GM18858 (cell line): ENCODE results near the gene LAMB4.

ENCODE experiments used
- ATAC-seq: cut with Tn5 transposase; IDR thresholded peaks from one replicate; pipeline ENCODE4 v1.9.1; 2021; ENCODE audit not compliant: unreplicated experiment

LAMB4 gene

DNA sequence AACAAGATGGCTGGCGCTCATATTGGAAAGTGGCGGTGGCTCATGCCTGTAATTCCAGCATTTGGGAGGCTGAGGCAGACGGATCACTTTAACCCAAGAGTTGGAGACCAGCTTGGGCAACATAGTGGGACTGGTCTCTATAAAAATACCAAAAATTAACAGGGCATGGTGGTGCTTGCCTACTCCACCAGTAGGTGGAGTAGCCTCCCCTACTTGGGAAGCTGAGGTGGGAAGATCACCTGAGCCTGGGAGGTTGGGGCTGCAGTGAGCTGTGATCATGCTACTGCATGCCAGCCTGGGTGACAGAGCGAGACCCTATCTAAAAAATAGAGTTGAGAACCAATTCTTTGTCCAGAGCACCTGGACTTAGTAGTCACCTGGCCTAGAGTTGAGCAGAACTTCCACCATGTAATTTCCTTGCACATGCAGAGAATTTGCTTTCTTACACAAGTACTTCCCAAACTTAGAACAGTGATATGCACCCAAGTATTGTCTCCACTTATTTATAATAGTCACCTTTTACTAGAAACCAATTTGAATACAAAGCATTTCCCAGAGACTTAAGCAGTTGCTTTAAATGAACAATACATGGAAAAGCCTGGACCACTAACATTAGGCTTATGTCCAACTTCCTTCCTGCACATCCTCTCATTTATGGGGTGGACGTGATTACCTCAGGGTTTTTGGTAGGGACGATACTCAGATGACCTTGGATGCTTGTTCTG lies 15.9 kb downstream of the LAMB4 start:
- ATAC-seq = peak; percentile 75

DNA sequence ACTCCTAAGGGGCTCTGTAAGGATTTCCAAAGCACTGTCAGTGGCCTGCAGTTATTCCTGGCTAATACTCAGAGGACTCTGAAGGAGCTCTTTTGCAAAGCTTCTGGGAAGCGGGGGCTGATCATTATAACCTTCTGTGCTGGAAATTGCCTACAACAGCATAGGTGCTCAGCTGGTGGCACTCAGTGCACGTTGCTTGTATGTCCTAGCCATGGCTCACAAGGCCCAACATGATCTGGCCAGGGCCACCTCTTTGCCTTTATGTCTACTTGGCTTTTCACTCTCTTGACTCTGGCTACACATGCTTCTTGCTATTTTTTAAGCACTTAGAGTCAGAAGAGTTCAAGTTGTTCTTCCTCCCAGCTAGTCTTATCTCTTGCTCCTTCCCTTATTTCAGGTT lies 17.5 kb downstream of the LAMB4 start:
- ATAC-seq = no peak

DNA sequence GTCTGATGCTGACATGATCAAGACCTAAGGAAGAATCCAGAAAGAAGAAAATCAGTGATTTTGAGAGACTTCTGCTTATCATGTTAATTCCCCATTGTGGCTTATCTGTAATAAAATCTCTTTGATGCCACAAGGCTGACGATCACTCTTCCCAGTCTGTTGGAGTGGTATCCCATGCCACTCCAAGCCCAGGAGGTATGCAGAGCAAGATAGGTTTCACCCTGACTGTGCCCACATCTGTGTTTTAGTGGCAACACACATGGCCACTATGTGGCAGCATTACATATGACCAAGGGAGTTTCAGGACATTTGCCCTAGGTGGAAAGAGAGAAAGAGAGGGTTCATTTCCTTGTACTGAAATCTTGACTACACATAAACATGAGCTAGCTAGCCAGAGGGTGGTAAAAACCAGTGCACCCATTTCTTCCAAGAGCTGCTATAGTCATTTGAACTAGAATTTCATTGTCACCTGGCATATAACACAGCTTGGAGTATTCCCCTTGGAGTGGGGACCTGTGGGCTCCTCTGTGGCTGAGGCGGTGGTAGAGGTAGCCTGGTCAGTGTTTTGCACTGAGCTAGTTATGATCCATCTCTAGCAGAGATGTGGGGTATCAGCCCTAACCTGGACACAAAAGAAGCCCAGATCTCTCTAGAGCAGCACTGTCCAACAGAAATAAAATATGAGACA lies 20.8 kb downstream of the LAMB4 start:
- ATAC-seq = peak; percentile 56

- no peak for ATAC-seq
Measured at GRCh38 chr7:108108131-108108530, 22.0 kb downstream of the LAMB4 start.

DNA sequence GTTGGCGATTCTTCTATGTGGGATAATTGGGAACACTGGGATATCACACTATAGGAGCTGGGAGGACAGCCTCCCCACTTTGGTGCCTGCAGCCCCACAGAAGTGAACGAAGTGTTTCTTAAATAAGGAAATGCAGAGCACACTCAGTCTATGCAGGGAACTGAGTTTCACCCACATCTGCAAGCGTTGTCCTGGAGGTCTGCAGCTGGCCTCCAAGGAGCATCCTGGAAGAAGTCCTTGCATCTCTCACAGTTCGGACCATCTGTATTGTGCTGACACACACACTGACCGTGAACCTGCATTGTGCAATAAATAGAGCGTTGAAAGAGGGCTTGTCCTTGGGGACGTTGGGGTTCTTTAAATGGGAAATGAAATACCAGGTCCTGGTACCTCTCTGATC lies 25.8 kb downstream of the LAMB4 start:
- no peak for ATAC-seq

- no peak for ATAC-seq
Measured at GRCh38 chr7:108103558-108104298, 26.4 kb downstream of the LAMB4 start.

- ATAC-seq = no peak
Measured at GRCh38 chr7:108102671-108103312, 27.4 kb downstream of the LAMB4 start.

- ATAC-seq = no peak
Measured at GRCh38 chr7:108101759-108102158, 28.4 kb downstream of the LAMB4 start.

DNA sequence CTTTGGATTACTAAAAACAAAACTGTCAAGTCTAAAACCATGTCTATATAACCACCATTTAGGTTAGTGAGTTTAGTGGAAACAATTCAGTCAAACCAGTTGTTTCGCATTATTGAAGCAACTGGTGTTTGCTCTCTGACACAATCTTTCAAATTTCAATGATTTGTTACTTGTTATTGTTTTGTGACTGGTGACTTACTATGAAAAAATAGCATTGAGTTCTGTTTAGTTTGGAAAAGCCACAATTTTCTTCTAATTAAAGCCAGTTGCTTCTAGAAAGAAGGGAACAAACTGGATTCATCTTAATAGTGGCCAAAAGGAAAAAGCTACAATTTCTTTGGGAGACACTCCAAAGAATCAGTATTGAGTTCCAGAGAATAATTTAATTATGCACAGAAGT lies 30.4 kb downstream of the LAMB4 start:
- no peak for ATAC-seq

GRCh38 chr7:108097703-108098102 lies 32.5 kb downstream of the LAMB4 start:
- no peak for ATAC-seq

DNA sequence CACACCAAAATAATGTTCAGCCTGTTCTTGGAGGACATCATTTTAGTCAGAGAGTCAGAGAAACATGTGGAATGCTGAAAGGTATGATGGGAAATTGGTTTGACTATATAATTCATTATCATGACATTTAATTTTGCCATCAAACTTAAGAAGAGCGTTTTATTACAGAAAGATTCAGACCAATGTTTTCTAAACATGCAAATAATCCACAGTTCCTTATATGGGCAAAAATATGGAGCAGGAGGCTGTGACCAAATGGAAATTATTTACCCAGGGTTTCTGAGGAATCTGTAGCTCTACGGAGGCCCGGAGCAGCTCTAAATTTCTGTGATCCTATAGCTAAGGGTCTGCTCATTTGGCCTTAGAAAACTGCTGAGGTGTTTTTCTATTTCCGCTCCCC lies 33.2 kb downstream of the LAMB4 start:
- no peak for ATAC-seq

- no peak for ATAC-seq
Measured at GRCh38 chr7:108094933-108095710, 35.0 kb downstream of the LAMB4 start.

- ATAC-seq = no peak
Measured at GRCh38 chr7:108094346-108094745, 35.8 kb downstream of the LAMB4 start.

GRCh38 chr7:108093851-108094331 lies 36.3 kb downstream of the LAMB4 start:
- no peak for ATAC-seq

DNA sequence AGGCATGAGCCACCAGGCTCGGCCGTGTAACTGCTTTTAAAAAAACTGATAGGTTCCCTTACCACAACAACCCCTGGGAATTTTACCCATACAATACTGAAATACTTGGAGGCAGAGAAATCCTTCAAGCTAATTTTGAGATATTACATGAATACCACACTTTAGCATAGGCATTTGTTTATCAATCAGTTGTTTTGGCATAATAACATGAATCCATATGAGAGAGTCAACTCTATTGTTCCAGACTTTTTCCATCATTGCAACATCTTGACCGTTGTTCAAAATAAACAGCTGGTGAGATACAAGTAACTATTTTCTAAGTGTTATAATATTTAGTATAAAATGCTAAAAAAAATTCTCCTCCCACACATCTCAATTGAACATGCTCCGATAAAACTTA lies 36.8 kb downstream of the LAMB4 start:
- ATAC-seq = no peak

- ATAC-seq = no peak
Measured at GRCh38 chr7:108091461-108091831, 38.7 kb downstream of the LAMB4 start.

GRCh38 chr7:108090791-108091460 lies 39.2 kb downstream of the LAMB4 start:
- no peak for ATAC-seq

DNA sequence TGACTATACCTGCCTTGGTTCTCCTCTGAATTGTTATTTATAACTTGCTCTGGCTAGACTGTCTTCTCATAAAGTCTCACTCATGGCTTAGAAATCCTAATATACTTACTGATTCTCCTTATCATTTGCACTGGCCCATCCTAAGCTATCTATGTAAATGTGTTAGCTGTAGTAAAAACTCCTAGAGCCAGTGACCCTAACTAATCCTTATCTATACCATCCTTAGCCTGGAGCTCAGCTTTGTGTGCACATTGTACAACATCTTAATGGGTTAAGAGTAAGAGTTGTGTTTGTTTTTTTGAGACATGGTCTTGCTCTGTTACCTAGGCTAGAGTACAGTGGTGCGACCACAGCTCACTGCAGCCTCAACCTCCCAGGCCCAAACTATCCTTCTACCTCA lies 40.8 kb downstream of the LAMB4 start:
- ATAC-seq = no peak

DNA sequence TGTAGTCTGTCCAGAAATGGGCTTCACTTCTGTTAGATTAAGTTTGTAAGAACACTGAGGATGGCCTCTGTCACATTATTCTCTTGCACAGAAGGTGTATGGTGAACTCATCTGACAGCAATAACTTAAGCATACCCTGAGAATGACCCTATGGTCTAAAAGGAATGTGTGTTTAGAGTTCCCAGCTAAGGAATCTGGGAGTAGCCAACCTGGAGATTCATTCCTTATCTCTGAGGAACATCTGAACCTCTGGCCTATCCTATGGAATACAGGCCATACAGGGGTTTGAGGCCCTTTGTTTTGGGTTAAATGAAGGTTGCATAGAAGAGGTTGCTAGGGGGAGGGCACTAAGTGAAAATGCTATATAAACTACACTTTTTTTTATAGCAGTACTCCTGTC lies 41.4 kb downstream of the LAMB4 start:
- ATAC-seq = no peak

- no peak for ATAC-seq
Measured at GRCh38 chr7:108087778-108088177, 42.4 kb downstream of the LAMB4 start.
